ENCODE results near the gene S100A13. TPM values are rescaled to one million over a fixed set of nuclear protein-coding genes. Genes with fewer than 3 reads are reported as not detected.
"Not testable (repeated sequence)": the region's sequence is repeated elsewhere in the genome, so short reads cannot be mapped to it uniquely, and the experiment has no call there.

S100A13 gene
- total RNA-seq (2014; rRNA removed) (307 and 350 TPM in 2 replicates), Bru-seq, nascent RNA (percentile 89 among the genes with signal in this experiment), BruChase-seq, experiment 1, labeled RNA remaining after a 6-hour chase (percentile 84 among the genes with signal in this experiment), BruChase-seq, experiment 2, labeled RNA remaining after a 2-hour chase (percentile 78 among the genes with signal in this experiment)
- long read RNA-seq, transcript S100A13-203 (3 exons, 579 nt): major isoform, 7 of 150 reads
- long read RNA-seq, partial matches to known transcripts: 140 of 150 reads
- long read RNA-seq, other reads (novel, unspliced or antisense): 3 of 150 reads

GRCh38 chr1:153626904-153627714 lies at the start of gene S100A13:
TSS of gene S100A13 (minus strand) at chr1:153627505. CDS start at chr1:153626472, 1,033 bp downstream.
- Histone ChIP-seq H3K9ac (ENCODE audit: low read length) (peak within 1 kb of the TSS; percentile 88), H3K9me2 (replicated peaks; ENCODE audit: low read length) (no peaks in the 10 kb centered on the region), H3K27ac (ENCODE audit: low read length) (peak within 1 kb of the TSS; percentile 79), H3K4me1 (ENCODE audit: insufficient read depth, low read length) (peaks cover 33% of the 10 kb centered on the region), H4K20me1 (ENCODE audit: low read length) (no peaks in the 10 kb centered on the region), H2AFZ (ENCODE audit: low read length) (peak within 1 kb of the TSS; percentile 51), H3K4me2 (ENCODE audit: low read length) (peak within 1 kb of the TSS; percentile 96), H3K9me3 (ENCODE audit: low read length) (no peaks in the 10 kb centered on the region), H3K36me3 (ENCODE audit: low read depth, low read length) (peaks cover 29% of the 10 kb centered on the region), H3K27me3 (ENCODE audit: low read length) (no peaks in the 10 kb centered on the region), H3F3A (ENCODE audit: low read length, unreplicated experiment) (no peaks in the 10 kb centered on the region), H3K4me3 (ENCODE audit: low read length) (peak within 1 kb of the TSS; percentile 84), H3K79me2 (ENCODE audit: low read length) (peaks cover 36% of the 10 kb centered on the region)
- BruUV-seq (replicated peaks): TSS peak; percentile 73
- no peak for TF ChIP-seq EZH2 (IDR thresholded peaks at IDR 0.05; ENCODE audit: low read length, unreplicated experiment)
- no peak for TF ChIP-seq EZH2phosphoT487 (IDR thresholded peaks at IDR 0.05; ENCODE audit: borderline replicate concordance, low read length)
- TF ChIP-seq, protein P1, sequence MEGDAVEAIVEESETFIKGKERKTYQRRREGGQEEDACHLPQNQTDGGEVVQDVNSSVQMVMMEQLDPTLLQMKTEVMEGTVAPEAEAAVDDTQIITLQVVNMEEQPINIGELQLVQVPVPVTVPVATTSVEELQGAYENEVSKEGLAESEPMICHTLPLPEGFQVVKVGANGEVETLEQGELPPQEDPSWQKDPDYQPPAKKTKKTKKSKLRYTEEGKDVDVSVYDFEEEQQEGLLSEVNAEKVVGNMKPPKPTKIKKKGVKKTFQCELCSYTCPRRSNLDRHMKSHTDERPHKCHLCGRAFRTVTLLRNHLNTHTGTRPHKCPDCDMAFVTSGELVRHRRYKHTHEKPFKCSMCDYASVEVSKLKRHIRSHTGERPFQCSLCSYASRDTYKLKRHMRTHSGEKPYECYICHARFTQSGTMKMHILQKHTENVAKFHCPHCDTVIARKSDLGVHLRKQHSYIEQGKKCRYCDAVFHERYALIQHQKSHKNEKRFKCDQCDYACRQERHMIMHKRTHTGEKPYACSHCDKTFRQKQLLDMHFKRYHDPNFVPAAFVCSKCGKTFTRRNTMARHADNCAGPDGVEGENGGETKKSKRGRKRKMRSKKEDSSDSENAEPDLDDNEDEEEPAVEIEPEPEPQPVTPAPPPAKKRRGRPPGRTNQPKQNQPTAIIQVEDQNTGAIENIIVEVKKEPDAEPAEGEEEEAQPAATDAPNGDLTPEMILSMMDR (conservative IDR thresholded peaks at IDR 0.05; ENCODE audit: low read depth, low read length): peak; percentile 95
- intact Hi-C loops (cut with micrococcal nuclease): loop anchor here (2.0 kb wide), 1 partner anchor 14 kb away; the partner anchor contains the start of gene S100A16
- POLR2A ChIA-PET (ENCODE audit: unreplicated experiment): interaction anchor here (0.5 to 1.6 kb wide), 15 partner anchors 9 to 294 kb away, joined by 3 to 25 read pairs (median 4); partner anchors contain the start of genes ILF2, INTS3 and S100A16
- CTCF ChIA-PET: interaction anchor here (0.6 to 2.1 kb wide), 10 partner anchors 9 to 549 kb away, joined by 3 to 18 read pairs (median 5); partner anchors contain the start of gene S100A16
- DNase-seq: peak; percentile 97
- ATAC-seq: peak; percentile 88

GRCh38 chr1:153673511-153673910 lies 46.2 kb upstream of the S100A13 start:
- POLR2A ChIA-PET (ENCODE audit: unreplicated experiment): no interaction called here
- Histone ChIP-seq H3K9me2 (replicated peaks; ENCODE audit: low read length) (no peaks in the 10 kb centered on the region), H3K9ac (ENCODE audit: low read length) (no peak overlapping the region), H3K79me2 (ENCODE audit: low read length) (peaks cover 23% of the 10 kb centered on the region), H3K4me3 (ENCODE audit: low read length) (no peak overlapping the region), H3K4me1 (ENCODE audit: insufficient read depth, low read length) (peaks cover 19% of the 10 kb centered on the region), H3K4me2 (ENCODE audit: low read length) (no peak overlapping the region), H3K27ac (ENCODE audit: low read length) (no peak overlapping the region), H3K27me3 (ENCODE audit: low read length) (peaks cover 6% of the 10 kb centered on the region; the same call in 1 of the 2 replicates), H2AFZ (ENCODE audit: low read length) (no peak overlapping the region), H3F3A (ENCODE audit: low read length, unreplicated experiment) (peaks cover 12% of the 10 kb centered on the region), H3K9me3 (ENCODE audit: low read length) (no peaks in the 10 kb centered on the region), H3K36me3 (ENCODE audit: low read depth, low read length) (peaks cover 15% of the 10 kb centered on the region), H4K20me1 (ENCODE audit: low read length) (peaks cover 10% of the 10 kb centered on the region)
- CTCF ChIA-PET: interaction anchor here (0.6 kb wide), 1 partner anchor 75 kb away, joined by 3 read pairs; no protein-coding TSS in a partner anchor
- ATAC-seq (no peak), DNase-seq (no peak)
- no TSS peak for BruUV-seq (replicated peaks)
- TF ChIP-seq, protein P1 (conservative IDR thresholded peaks at IDR 0.05; ENCODE audit: low read depth, low read length): no peak
- TF ChIP-seq EZH2phosphoT487 (IDR thresholded peaks at IDR 0.05; ENCODE audit: borderline replicate concordance, low read length) (no peak), EZH2 (IDR thresholded peaks at IDR 0.05; ENCODE audit: low read length, unreplicated experiment) (no peak)
- intact Hi-C loops (cut with micrococcal nuclease): loop anchor here (10.0 kb wide), 1 partner anchor 319 kb away; the partner anchor contains the start of gene S100A9

DNA sequence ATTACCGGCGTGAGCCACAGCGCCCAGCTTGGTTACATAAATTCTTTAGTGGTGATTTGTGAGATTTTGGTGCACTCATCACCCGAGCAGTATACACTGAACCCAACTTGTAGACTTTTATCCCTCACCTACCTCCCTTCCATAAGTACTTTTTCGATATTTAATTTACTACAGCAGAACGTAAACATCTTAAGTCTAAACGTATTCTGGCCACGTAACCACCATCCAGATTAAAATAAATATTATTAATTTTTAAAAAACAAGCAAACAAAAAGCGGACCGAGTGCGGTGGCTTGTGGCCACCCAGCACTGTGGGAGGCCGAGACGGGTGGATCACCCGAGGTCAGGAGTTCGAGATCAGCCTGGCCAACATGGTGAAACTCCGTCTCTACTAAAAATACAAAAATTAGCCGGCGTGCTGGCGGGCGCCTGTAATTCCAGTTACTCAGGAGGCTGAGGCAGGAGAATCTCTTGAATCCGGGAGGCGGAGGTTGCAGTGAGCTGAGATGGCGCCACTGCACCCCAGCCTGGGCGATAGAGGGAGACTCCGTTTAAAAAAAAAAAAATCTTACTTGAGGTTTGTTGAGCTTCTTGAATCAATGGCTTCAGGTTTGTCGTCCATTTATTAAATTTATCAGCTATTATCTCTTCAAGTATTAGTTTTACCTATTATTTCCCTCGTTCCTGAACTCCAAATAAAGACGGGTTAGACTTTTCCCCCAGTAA lies 44.5 kb upstream of the S100A13 start:
- H3K9me2 ChIP-seq (replicated peaks; ENCODE audit: low read length); DNase-seq; H3K9me3 ChIP-seq (ENCODE audit: low read length); H3K27me3 ChIP-seq (ENCODE audit: low read length); BruUV-seq (replicated peaks): not testable (repeated sequence)
- Histone ChIP-seq H3K79me2 (ENCODE audit: low read length) (peaks cover 40% of the 10 kb centered on the region), H4K20me1 (ENCODE audit: low read length) (peaks cover 18% of the 10 kb centered on the region), H3K4me3 (ENCODE audit: low read length) (peak overlapping the region; percentile 61), H3F3A (ENCODE audit: low read length, unreplicated experiment) (peaks cover 18% of the 10 kb centered on the region), H3K9ac (ENCODE audit: low read length) (peak overlapping the region; percentile 60), H3K27ac (ENCODE audit: low read length) (peak overlapping the region; percentile 52), H3K36me3 (ENCODE audit: low read depth, low read length) (peaks cover 33% of the 10 kb centered on the region), H3K4me2 (ENCODE audit: low read length) (peak overlapping the region; percentile 78), H3K4me1 (ENCODE audit: insufficient read depth, low read length) (peaks cover 17% of the 10 kb centered on the region), H2AFZ (ENCODE audit: low read length) (peak overlapping the region; percentile 90)
- POLR2A ChIA-PET (ENCODE audit: unreplicated experiment): interaction anchor here (0.6 to 1.2 kb wide), 4 partner anchors 44 to 391 kb away, joined by 3 to 18 read pairs (median 4); partner anchors contain the start of genes INTS3 and S100A13
- intact Hi-C loops (cut with micrococcal nuclease): loop anchor here (1.0 to 10.0 kb wide), 5 partner anchors 37 to 317 kb away; partner anchors contain the start of genes CHTOP and S100A9
- CTCF ChIA-PET: interaction anchor here (0.6 kb wide), 2 partner anchors 95 to 292 kb away, joined by 4 to 7 read pairs; no protein-coding TSS in a partner anchor
- peak; percentile 73 for ATAC-seq

Data from PC-3 (cell line).